Cardiac muscle cell (in vitro differentiated cells and primary cell): ENCODE data around the gene CARS2. TPM values are rescaled to one million over a fixed set of nuclear protein-coding genes. Genes with fewer than 3 reads are reported as not detected.

Experiments used
- DNase-seq, 2 donors: peaks; one replicate each; pipeline versions ENCODE4 v3.0.0 to v3.0.0-alpha.2; 2010 to 2017; ENCODE audit warnings: low read depth in 1 of 2, low spot score in 1 of 2
- H3K27ac ChIP-seq: fragments of 200-600 bp; sonication (generic); 2 replicates; pipeline ENCODE4 v1.5.1; 2016
- H3K27me3 ChIP-seq: fragments of 200-600 bp; sonication (generic); 2 replicates; pipeline ENCODE4 v1.6.0; 2016; ENCODE audit warnings: control low read depth
- H3K36me3 ChIP-seq: fragments of 200-600 bp; sonication (generic); 2 replicates; pipeline ENCODE4 v1.5.1; 2016; ENCODE audit warnings: control low read depth
- H3K4me1 ChIP-seq: fragments of 200-600 bp; sonication (generic); 2 replicates; pipeline ENCODE4 v1.8.1; 2017; ENCODE audit warnings: low read depth, mild to moderate bottlenecking, mixed run types
- H3K4me3 ChIP-seq: fragments of 200-600 bp; sonication (generic); 2 replicates; pipeline ENCODE4 v1.5.1; 2016; ENCODE audit warnings: mild to moderate bottlenecking
- H3K9me3 ChIP-seq: fragments of 200-600 bp; sonication (generic); 2 replicates; pipeline ENCODE4 v1.5.1; 2017; ENCODE audit warnings: low read depth, mild to moderate bottlenecking, control low read depth
- polyA plus RNA-seq: library from polyadenylated mRNA; unstranded; fragments of >200 nt; fragmentation: Nextera tagmentation; extraction: Ambion mirVana; gene quantifications from 2 replicates; pipeline ENCODE4 v1.2.1, GENCODE V29; 2016
- total RNA-seq: library from RNA; depleted of rRNA; stranded (reverse); fragments of >200 nt; gene quantifications from 2 replicates; pipeline ENCODE4 v1.2.3, GENCODE V29; 2016
- TF ChIP-seq, protein P1 (sequence below): IDR thresholded peaks from 2 replicates; pipeline ENCODE4 v1.5.1; 2012; ENCODE audit warnings: low read depth, mild to moderate bottlenecking, low read length

The CARS2 gene
- total and polyA plus RNA-seq, 2 experiments from 2014 or later: 58.2 to 94.6 TPM

DNA sequence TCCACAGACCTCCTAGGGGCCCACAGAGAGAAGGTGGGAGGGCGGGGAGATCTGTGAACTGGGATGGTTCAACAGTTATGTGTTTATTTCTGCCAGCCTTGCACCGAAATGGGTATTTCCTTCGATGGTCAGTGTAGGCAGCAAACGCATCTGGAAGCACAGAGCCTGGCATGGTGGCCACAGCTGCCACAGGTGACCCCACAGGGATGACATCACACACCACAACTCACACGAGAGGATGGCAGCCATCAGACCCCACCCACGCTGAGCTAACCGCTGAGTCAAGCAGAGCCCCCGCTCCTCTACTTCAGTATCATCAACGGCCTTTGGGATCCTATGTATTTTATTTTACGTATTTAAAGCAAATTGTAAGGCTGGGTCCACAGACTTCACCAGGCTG lies 53.2 kb downstream of the CARS2 start:
- H3K27ac ChIP-seq: no peak overlapping the region
- TF ChIP-seq, protein P1, sequence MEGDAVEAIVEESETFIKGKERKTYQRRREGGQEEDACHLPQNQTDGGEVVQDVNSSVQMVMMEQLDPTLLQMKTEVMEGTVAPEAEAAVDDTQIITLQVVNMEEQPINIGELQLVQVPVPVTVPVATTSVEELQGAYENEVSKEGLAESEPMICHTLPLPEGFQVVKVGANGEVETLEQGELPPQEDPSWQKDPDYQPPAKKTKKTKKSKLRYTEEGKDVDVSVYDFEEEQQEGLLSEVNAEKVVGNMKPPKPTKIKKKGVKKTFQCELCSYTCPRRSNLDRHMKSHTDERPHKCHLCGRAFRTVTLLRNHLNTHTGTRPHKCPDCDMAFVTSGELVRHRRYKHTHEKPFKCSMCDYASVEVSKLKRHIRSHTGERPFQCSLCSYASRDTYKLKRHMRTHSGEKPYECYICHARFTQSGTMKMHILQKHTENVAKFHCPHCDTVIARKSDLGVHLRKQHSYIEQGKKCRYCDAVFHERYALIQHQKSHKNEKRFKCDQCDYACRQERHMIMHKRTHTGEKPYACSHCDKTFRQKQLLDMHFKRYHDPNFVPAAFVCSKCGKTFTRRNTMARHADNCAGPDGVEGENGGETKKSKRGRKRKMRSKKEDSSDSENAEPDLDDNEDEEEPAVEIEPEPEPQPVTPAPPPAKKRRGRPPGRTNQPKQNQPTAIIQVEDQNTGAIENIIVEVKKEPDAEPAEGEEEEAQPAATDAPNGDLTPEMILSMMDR: no peak
- H3K4me3 ChIP-seq: no peak overlapping the region
- H3K4me1 ChIP-seq: no peaks in the 10 kb centered on the region
- H3K27me3 ChIP-seq: no peaks in the 10 kb centered on the region
- H3K9me3 ChIP-seq: no peaks in the 10 kb centered on the region
- H3K36me3 ChIP-seq: peaks cover 7% of the 10 kb centered on the region
- DNase-seq: no peak

DNA sequence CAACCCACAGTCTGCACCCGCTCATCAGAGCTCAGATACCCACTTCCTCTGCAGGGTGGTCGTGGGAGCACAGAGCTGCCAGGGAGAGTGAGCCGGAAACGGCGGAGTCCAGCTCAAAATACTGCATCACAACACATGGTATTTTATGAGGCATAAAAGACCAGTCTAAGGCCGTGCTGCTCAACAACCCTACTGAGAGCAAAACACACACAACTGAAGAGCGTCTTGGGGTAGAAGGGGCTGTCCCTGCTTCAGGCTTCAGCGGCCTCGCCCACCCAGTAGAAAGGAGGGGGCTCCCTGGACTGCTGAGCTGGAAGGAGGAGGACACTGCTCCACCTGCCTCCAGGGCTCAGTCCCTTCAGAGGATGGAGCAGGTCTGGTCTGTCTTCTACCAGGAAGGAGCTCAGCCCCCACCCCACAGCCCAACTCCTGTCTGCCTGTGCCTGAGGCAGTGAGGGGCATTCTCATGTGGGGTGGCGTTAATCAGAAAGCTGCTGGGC lies 53.6 kb downstream of the CARS2 start:
- no peak for DNase-seq
- Histone ChIP-seq H3K4me3 (no peak overlapping the region), H3K9me3 (no peaks in the 10 kb centered on the region), H3K4me1 (no peaks in the 10 kb centered on the region), H3K27ac (no peak overlapping the region), H3K27me3 (no peaks in the 10 kb centered on the region), H3K36me3 (peaks cover 7% of the 10 kb centered on the region)
- TF ChIP-seq, protein P1: no peak

DNA sequence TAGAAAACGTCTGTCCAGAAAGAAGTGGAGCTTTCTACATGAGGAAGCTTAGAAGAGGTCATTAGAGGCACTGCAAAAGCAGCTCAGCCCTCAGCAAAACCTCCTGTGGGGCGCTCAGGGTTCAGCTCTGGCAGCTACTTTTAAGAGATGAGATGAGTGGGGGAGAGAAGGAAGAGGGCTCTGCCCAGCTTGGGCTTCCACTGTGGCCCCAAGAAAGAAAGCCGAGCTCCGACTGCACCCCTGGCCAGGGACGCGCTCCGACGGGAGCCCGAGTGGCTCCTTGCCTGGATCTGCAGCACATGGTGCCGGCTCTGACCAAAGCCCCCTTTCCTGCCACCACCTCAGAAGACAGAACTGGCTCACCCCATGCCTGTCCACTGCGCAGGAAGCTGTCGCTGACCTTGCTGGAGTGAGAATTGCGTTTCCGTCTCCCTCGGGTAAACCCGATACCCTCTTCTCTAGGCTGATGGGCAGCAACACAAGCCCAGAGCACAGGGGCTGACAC lies 54.1 kb downstream of the CARS2 start:
- Histone ChIP-seq H3K4me3 (no peak overlapping the region), H3K27ac (no peak overlapping the region), H3K4me1 (no peaks in the 10 kb centered on the region), H3K9me3 (no peaks in the 10 kb centered on the region), H3K27me3 (no peaks in the 10 kb centered on the region), H3K36me3 (peaks cover 7% of the 10 kb centered on the region)
- TF ChIP-seq, protein P1: no peak
- no peak for DNase-seq

DNA sequence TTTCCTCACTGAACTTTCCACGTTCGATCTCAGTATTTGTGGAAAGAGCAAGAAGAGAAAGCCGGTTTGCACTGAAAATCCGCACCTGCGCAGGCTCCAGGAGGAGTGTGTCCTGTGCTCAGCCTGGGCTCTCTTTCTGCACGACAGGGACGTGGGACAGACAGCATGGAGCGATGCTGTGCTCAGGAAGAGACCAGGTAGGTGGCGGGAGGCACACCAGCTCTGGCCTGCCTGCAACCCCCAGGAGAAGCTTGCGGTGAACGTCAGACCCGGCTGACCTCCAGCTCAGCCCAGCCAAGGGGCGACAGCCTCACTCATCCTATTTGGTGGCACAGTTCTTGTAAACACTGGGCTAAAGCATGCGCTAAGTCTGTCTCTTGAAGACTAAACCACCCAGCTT lies 54.6 kb downstream of the CARS2 start:
- H3K27me3 ChIP-seq: no peaks in the 10 kb centered on the region
- TF ChIP-seq, protein P1: no peak
- peaks cover 7% of the 10 kb centered on the region for H3K36me3 ChIP-seq
- no peak for DNase-seq
- H3K4me1 ChIP-seq: no peaks in the 10 kb centered on the region
- no peak overlapping the region for H3K27ac ChIP-seq
- no peak overlapping the region for H3K4me3 ChIP-seq
- H3K9me3 ChIP-seq: no peaks in the 10 kb centered on the region

DNA sequence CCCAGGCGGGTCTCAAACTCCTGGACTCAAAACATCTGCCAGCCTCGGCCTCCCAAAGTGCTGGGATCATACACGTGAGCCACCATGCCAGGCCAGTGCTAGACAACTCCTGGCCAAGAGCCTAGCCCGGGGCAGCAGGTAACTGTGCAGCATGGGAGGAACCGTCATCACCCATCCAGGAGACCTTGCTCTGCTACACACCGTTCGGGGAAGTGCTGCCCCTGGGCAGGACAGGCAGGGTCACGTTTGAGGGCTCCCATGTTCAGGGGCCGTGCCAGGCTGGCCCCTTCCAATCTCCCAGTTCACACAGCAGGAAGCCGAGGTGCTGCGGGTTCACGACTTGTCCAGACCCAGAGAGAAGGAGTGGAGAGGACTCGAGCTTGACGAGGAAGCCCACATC lies 55.5 kb downstream of the CARS2 start:
- no peaks in the 10 kb centered on the region for H3K4me1 ChIP-seq
- H3K27ac ChIP-seq: no peak overlapping the region
- no peak for DNase-seq

More for the DNA sequence above, 55.5 kb downstream of the CARS2 start:
- no peak overlapping the region for H3K4me3 ChIP-seq
- TF ChIP-seq, protein P1: no peak
- no peaks in the 10 kb centered on the region for H3K9me3 ChIP-seq
- peaks cover 8% of the 10 kb centered on the region for H3K36me3 ChIP-seq
- no peaks in the 10 kb centered on the region for H3K27me3 ChIP-seq
